H1 (cell line): ENCODE data around the gene YIF1B. TPM values are rescaled to one million over a fixed set of nuclear protein-coding genes. Genes with fewer than 3 reads are reported as not detected.

Experiments
- CTCF ChIA-PET: fragments of 300-600 bp; sonication (Branson Sonifier 250); formaldehyde crosslinking; loops from one replicate; lab custom pipeline; 2021; ENCODE audit not compliant: partially characterized antibody; lab: Charles Lee
- POLR2A ChIA-PET: fragments of 300-600 bp; sonication (Branson Sonifier 250); formaldehyde crosslinking; loops from one replicate; lab custom pipeline; 2021; ENCODE audit warnings: inconsistent platforms; ENCODE audit not compliant: partially characterized antibody; lab: Charles Lee
- DNase-seq, 2 experiments: peaks; one replicate each; pipeline versions ENCODE4 v3.0.0 to v3.0.0-alpha.2; 2010 to 2022; ENCODE audit warnings: low spot score in 2 of 2, low read depth in 1 of 2, mixed read lengths in 1 of 2
- FAIRE-seq: peaks from 2 replicates; lab custom pipeline; 2011; peaks lifted over from hg19 to GRCh38; lab: Jason Lieb, UNC
- H2AFZ ChIP-seq: 2 replicates; pipeline ENCODE4 v1.8.1; 2012; ENCODE audit warnings: low read length, inconsistent platforms
- H2AK5ac ChIP-seq: 2 replicates; pipeline ENCODE4 v1.6.1; 2013; ENCODE audit warnings: low read depth, low read length
- H2BK120ac ChIP-seq: replicated peaks from 2 replicates; pipeline ENCODE3; 2013; ENCODE audit warnings: low read depth, low read length, inconsistent platforms
- H2BK12ac ChIP-seq: 2 replicates; pipeline ENCODE4 v1.6.1; 2013; ENCODE audit warnings: low read depth, low read length
- H2BK15ac ChIP-seq: 2 replicates; pipeline ENCODE4 v1.6.1; 2013; ENCODE audit warnings: low read length
- H2BK20ac ChIP-seq: 2 replicates; pipeline ENCODE4 v1.6.1; 2013; ENCODE audit warnings: low read length
- H2BK5ac ChIP-seq: 2 replicates; pipeline ENCODE4 v1.6.1; 2013; ENCODE audit warnings: low read depth, low read length
- H3K14ac ChIP-seq: 2 replicates; pipeline ENCODE4 v1.6.1; 2013; ENCODE audit warnings: inconsistent platforms; ENCODE audit not compliant: insufficient read length
- H3K18ac ChIP-seq: 2 replicates; pipeline ENCODE4 v1.6.1; 2013; ENCODE audit warnings: low read length; ENCODE audit errors: extremely low read depth
- H3K23ac ChIP-seq: 2 replicates; pipeline ENCODE4 v1.6.1; 2013; ENCODE audit warnings: inconsistent platforms; ENCODE audit not compliant: insufficient read length
- H3K23me2 ChIP-seq: 2 replicates; pipeline ENCODE4 v1.6.1; 2013; ENCODE audit warnings: low read depth, low read length
- H3K27ac ChIP-seq: 2 replicates; pipeline ENCODE4 v1.6.1; 2011; ENCODE audit warnings: low read depth, low read length, inconsistent platforms
- H3K27me3 ChIP-seq, 4 experiments: replicated peaks in 1 of 4; 1 replicate in 1 of 4; 2 replicates in 3 of 4; pipeline versions ENCODE4 v1.6.1 to v1.8.1; 2011 to 2013; ENCODE audit warnings: low read length in 3 of 4, mild to moderate bottlenecking in 3 of 4, inconsistent platforms in 2 of 4, mixed read lengths in 2 of 4, moderate library complexity in 1 of 4; ENCODE audit not compliant: control insufficient read depth in 3 of 4, insufficient read depth in 3 of 4; ENCODE audit errors: extremely low read depth in 1 of 4
- H3K36me3 ChIP-seq, 4 experiments: 2 replicates each; pipeline versions ENCODE4 v1.6.1 to v1.8.1; 2011 to 2013; ENCODE audit warnings: mild to moderate bottlenecking in 4 of 4, low read length in 3 of 4, moderate library complexity in 2 of 4, control low read depth in 1 of 4, inconsistent platforms in 1 of 4; ENCODE audit not compliant: insufficient read depth in 4 of 4, control insufficient read depth in 2 of 4
- H3K4ac ChIP-seq: replicated peaks from 2 replicates; pipeline ENCODE3; 2013; ENCODE audit warnings: low read length, low read depth, mixed read lengths, inconsistent platforms; ENCODE audit not compliant: insufficient read length
- H3K4me1 ChIP-seq, 4 experiments: replicated peaks in 1 of 4; 1 replicate in 1 of 4; 2 replicates in 3 of 4; pipeline versions ENCODE4 v1.6.1 to v1.8.1; 2011 to 2013; ENCODE audit warnings: low read length in 3 of 4, inconsistent platforms in 2 of 4, mixed read lengths in 1 of 4; ENCODE audit not compliant: insufficient read depth in 4 of 4, control insufficient read depth in 3 of 4
- H3K4me2 ChIP-seq, 2 experiments: 2 replicates each; pipeline versions ENCODE4 v1.6.1 to v1.8.1; 2011 to 2013; ENCODE audit warnings: low read depth in 2 of 2, low read length in 2 of 2, control low read depth in 1 of 2, inconsistent platforms in 1 of 2, mild to moderate bottlenecking in 1 of 2; ENCODE audit not compliant: insufficient read depth in 1 of 2
- H3K4me3 ChIP-seq, 4 experiments: fragments of 200-600, 300-600 bp in 1 of 4; sonication (generic), shearing (Covaris generic), sonication (Bioruptor Twin) in 1 of 4; 2 replicates each; pipeline versions ENCODE4 v1.5.1 to v1.8.1; 2011 to 2016; ENCODE audit warnings: low read length in 4 of 4, low read depth in 3 of 4, control low read depth in 2 of 4, inconsistent platforms in 2 of 4, mild to moderate bottlenecking in 2 of 4, mixed read lengths in 1 of 4, moderate library complexity in 1 of 4; ENCODE audit not compliant: insufficient read depth in 2 of 4; ENCODE audit errors: extremely low read depth in 1 of 4
- H3K56ac ChIP-seq: replicated peaks from 2 replicates; pipeline ENCODE3; 2013; ENCODE audit warnings: low read depth, mild to moderate bottlenecking, mixed read lengths, low read length, inconsistent platforms; ENCODE audit not compliant: insufficient read length
- H3K79me1 ChIP-seq: 2 replicates; pipeline ENCODE4 v1.6.1; 2013; ENCODE audit warnings: low read depth, low read length, control low read depth
- H3K79me2 ChIP-seq, 2 experiments: 2 replicates each; pipeline versions ENCODE4 v1.6.1 to v1.8.1; 2012 to 2013; ENCODE audit warnings: low read length in 2 of 2, mild to moderate bottlenecking in 2 of 2, inconsistent platforms in 1 of 2; ENCODE audit not compliant: insufficient read depth in 2 of 2, control insufficient read depth in 1 of 2
- H3K9ac ChIP-seq, 4 experiments: replicated peaks in 1 of 4; 1 replicate in 1 of 4; 2 replicates in 3 of 4; pipeline versions ENCODE4 v1.6.1 to v1.8.1; 2011 to 2013; ENCODE audit warnings: low read depth in 3 of 4, low read length in 3 of 4, control low read depth in 2 of 4, mild to moderate bottlenecking in 2 of 4, moderate library complexity in 2 of 4, inconsistent platforms in 1 of 4; ENCODE audit errors: extremely low read depth in 1 of 4
- H3K9me3 ChIP-seq, 2 experiments: 2 replicates each; pipeline versions ENCODE4 v1.6.1 to v1.8.1; 2012 to 2013; ENCODE audit warnings: mild to moderate bottlenecking in 2 of 2, moderate library complexity in 2 of 2, control low read depth in 1 of 2, inconsistent platforms in 1 of 2, low read depth in 1 of 2, low read length in 1 of 2, mixed read lengths in 1 of 2; ENCODE audit not compliant: insufficient read depth in 2 of 2
- H4K20me1 ChIP-seq, 2 experiments: replicated peaks in 1 of 2; 2 replicates each; pipeline versions ENCODE3 to v1.8.1; 2011 to 2013; ENCODE audit warnings: inconsistent platforms in 2 of 2, low read length in 2 of 2, mild to moderate bottlenecking in 1 of 2; ENCODE audit not compliant: insufficient read depth in 2 of 2, control insufficient read depth in 1 of 2
- H4K5ac ChIP-seq: 2 replicates; pipeline ENCODE4 v1.6.1; 2013; ENCODE audit warnings: low read length, low read depth, mixed read lengths, inconsistent platforms; ENCODE audit not compliant: insufficient read length
- H4K8ac ChIP-seq: 2 replicates; pipeline ENCODE4 v1.8.0; 2013; ENCODE audit warnings: mild to moderate bottlenecking, moderate library complexity, low read length, inconsistent platforms; ENCODE audit not compliant: insufficient read depth; ENCODE audit errors: extremely low read depth
- H4K91ac ChIP-seq: replicated peaks from 2 replicates; pipeline ENCODE3; 2013; ENCODE audit warnings: low read length, mixed read lengths, inconsistent platforms; ENCODE audit not compliant: insufficient read length
- ASH2L ChIP-seq: fragments of 200-600, 300-600 bp; sonication (generic); IDR thresholded peaks from one replicate; pipeline ENCODE4 v1.7.1; 2017; ENCODE audit warnings: low read length
- CREB1 ChIP-seq: IDR thresholded peaks from 2 replicates; pipeline ENCODE4 v1.6.1; 2012; ENCODE audit warnings: inconsistent platforms
- MAX ChIP-seq: IDR thresholded peaks from 2 replicates; pipeline ENCODE4 v1.6.1; 2012; ENCODE audit warnings: inconsistent platforms
- NANOG ChIP-seq: IDR thresholded peaks from 2 replicates; pipeline ENCODE4 v1.6.1; 2011; ENCODE audit warnings: low read length, low read depth, mild to moderate bottlenecking, inconsistent platforms; ENCODE audit not compliant: insufficient read depth, poor library complexity, severe bottlenecking
- NRF1 ChIP-seq: IDR thresholded peaks from 2 replicates; pipeline ENCODE4 v1.6.1; 2011; ENCODE audit warnings: mild to moderate bottlenecking, low read depth, low read length, improper control_type of control experiment
- RBBP5 ChIP-seq: IDR thresholded peaks from 2 replicates; pipeline ENCODE4 v1.7.1; 2012; ENCODE audit warnings: low read depth, mild to moderate bottlenecking, inconsistent platforms, low read length, moderate library complexity, borderline replicate concordance
- SAP30 ChIP-seq: fragments of 300-600 bp; sonication (generic); IDR thresholded peaks from 2 replicates; pipeline ENCODE4 v1.7.1; 2012; ENCODE audit warnings: low read length, moderate library complexity, mild to moderate bottlenecking, inconsistent platforms; ENCODE audit not compliant: insufficient read depth, insufficient replicate concordance
- SRF ChIP-seq: IDR thresholded peaks from 2 replicates; pipeline ENCODE4 v1.6.1; 2011; ENCODE audit warnings: mild to moderate bottlenecking, low read depth, low read length, moderate library complexity
- WGBS, 2 experiments: shearing (Covaris generic) in 1 of 2; methylation state at CpG; one replicate each; pipeline versions ENCODE4 v1.1.6 to v1.1.7; 2013 to 2015; ENCODE audit warnings: low lambda C conversion rate in 2 of 2, mixed read lengths in 2 of 2, inconsistent platforms in 1 of 2, low coverage in 1 of 2, missing lambda C conversion rate in 1 of 2; ENCODE audit not compliant: insufficient replicate concordance in 2 of 2, insufficient coverage in 1 of 2, insufficient read length in 1 of 2; ENCODE audit errors: extremely low coverage in 1 of 2, missing lambda C conversion rate in 1 of 2; 5-methylcytosine and 5-hydroxymethylcytosine counted together
- polyA plus RNA-seq, 7 experiments: library from polyadenylated mRNA; depleted of rRNA in 3 of 7; stranded (reverse) in 5 of 7; unstranded in 2 of 7; fragments of >200 nt in 5 of 7; fragments of 200-250 nt in 2 of 7; gene quantifications; 1 replicate in 5 of 7; 2 replicates in 1 of 7; 4 replicates in 1 of 7; pipeline versions ENCODE4 v1.2.1 to v1.2.3, GENCODE V29; 2011 to 2013; ENCODE audit warnings: missing spikeins in 2 of 7, mixed read lengths in 2 of 7
- total RNA-seq: library from RNA; stranded (reverse); fragmentation: NEBNext Ultra II Directional; extraction: Animal tissue kit (Norgen Biotek cat#: 25700); gene quantifications from 2 replicates; pipeline ENCODE4 v1.2.1, GENCODE V29; 2021

Gene YIF1B
- total and polyA plus RNA-seq, 2 of the 8 experiments (the other 6 are each of a cell fraction or from before 2014, with no cell fraction given), result 89.6 to 305 TPM

GRCh38 chr19:38263689-38264485, 51.9 kb downstream of the YIF1B start:
- POLR2A ChIA-PET, result interaction anchor here (0.6 to 2.7 kb wide), 35 partner anchors 8 to 562 kb away, joined by 3 to 20 read pairs (median 4); partner anchors contain the start of genes CATSPERG, GGN, KCNK6 and PPP1R14A
- no peak for FAIRE-seq
- WGBS, 2 experiments, result 29% methylated on average over 17 of the region's 34 CpGs; no CpG with 5 or more reads in 1 of the 2 experiments

More at GRCh38 chr19:38263689-38264485, 51.9 kb downstream of the YIF1B start:
- Histone ChIP-seq H3K56ac (no peak overlapping the region), H3K27me3 (no peaks in the 10 kb centered on the region), H3K79me2 (peaks cover 30 to 40% of the 10 kb centered on the region in 2 experiments), H3K4me2 (peak overlapping the region; percentile 97 to 100), H2AFZ (peak overlapping the region; percentile 3; the same call in 1 of the 2 replicates), H3K79me1 (peaks cover 14% of the 10 kb centered on the region), H3K36me3 (0 out of 8 replicates have a peak, but pooled peaks cover 0 to 3% (median 0%) of the 10 kb centered on the region in 4 experiments), H3K23ac (no peak overlapping the region), H3K27ac (peak overlapping the region; percentile 94), H2BK15ac (0 out of 2 replicates have a peak overlapping the region, but pooled peaks have one; percentile 3), H3K14ac (no peak overlapping the region), H2AK5ac (no peak overlapping the region), H2BK12ac (no peak overlapping the region), H3K18ac (no peak overlapping the region), H3K23me2 (peaks cover 7% of the 10 kb centered on the region), H2BK5ac (no peak overlapping the region; the same call in 1 of the 2 replicates), H3K9ac (peak overlapping the region in 2 of 4 experiments; percentile 51 to 89; a peak in 3 of 7 replicates), H3K4me1 (peaks cover 12 to 34% (median 19%) of the 10 kb centered on the region in 4 experiments), H4K5ac (peak overlapping the region; percentile 10), H3K9me3 (no peaks in the 10 kb centered on the region), H4K91ac (no peak overlapping the region), H3K4ac (no peak overlapping the region), H3K4me3 (peak overlapping the region; percentile 84 to 89 (median 85); a peak in 6 of 8 replicates), H4K8ac (peak overlapping the region; percentile 95; the same call in 1 of the 2 replicates), H2BK120ac (no peak overlapping the region), H4K20me1 (peaks cover 5 to 16% of the 10 kb centered on the region in 2 experiments), H2BK20ac (no peak overlapping the region)
- peak; percentile 60 for TF ChIP-seq NRF1
- TF ChIP-seq SRF, result no peak
- peak; percentile 64 for TF ChIP-seq ASH2L
- TF ChIP-seq SAP30, result no peak
- peak; percentile 56; the same call in 1 of the 2 replicates for TF ChIP-seq MAX
- TF ChIP-seq NANOG, result no peak
- peak; percentile 14; the same call in 1 of the 2 replicates for TF ChIP-seq RBBP5
- peak; percentile 29 for TF ChIP-seq CREB1
- DNase-seq, result peak in 1 of 2 experiments; percentile 80
- CTCF ChIA-PET, result interaction anchor here (0.6 to 3.9 kb wide), 5 partner anchors 12 to 568 kb away, joined by 4 to 24 read pairs (median 4); no protein-coding TSS in a partner anchor
